D721Med (cell line): Measurements from ENCODE around the gene ABHD17B.

Experiments
- DNase-seq: peaks from one replicate; pipeline ENCODE4 v3.0.0; 2011; ENCODE audit warnings: low spot score; ENCODE audit not compliant: insufficient read length
- FAIRE-seq: peaks from 2 replicates; lab custom pipeline; 2011; peaks lifted over from hg19 to GRCh38; lab: Jason Lieb, UNC
- CTCF ChIP-seq: IDR thresholded peaks from 2 replicates; pipeline ENCODE4 v1.5.1; 2012; ENCODE audit warnings: mild to moderate bottlenecking, control low read depth; ENCODE audit not compliant: insufficient read depth; ENCODE audit errors: missing control alignments

Gene ABHD17B

DNA sequence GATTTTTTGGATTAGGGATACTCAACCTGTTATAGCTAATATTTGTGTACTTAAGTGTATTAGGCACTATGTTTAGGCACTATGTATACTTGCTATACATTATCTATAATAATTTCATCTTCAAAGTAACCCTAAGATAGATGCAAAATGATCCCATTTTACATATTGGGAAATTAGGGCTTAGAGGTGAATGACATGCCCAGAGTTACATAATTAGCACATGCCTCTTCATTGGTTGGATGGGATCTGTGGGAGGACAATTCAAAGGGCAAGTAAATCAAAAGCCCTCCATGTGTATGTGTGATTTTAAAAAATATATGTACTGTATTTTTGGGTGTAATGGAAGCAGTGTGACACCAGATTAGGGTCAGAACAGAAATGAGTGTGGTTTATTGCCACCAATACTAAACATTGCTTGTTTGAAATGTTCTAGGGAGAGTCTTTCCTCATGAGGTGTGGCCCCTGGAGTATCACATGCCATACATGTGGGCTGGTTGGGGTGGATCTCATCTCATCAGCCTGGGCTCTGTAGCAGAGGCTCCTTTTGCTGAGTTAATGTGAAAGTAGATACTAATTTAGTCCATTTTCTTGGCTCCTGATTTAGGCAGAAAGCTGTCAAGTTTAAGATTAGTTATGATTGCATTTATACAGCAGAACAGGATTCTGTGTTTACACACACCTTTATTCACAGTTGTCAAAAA is 6.0 kb upstream of the ABHD17B start:
- FAIRE-seq (no peak), DNase-seq (no peak)
- TF ChIP-seq CTCF: no peak

- DNase-seq (no peak), FAIRE-seq (no peak)
- no peak for TF ChIP-seq CTCF
Measured at GRCh38 chr9:71915495-71915894, 4.5 kb upstream of the ABHD17B start.

DNA sequence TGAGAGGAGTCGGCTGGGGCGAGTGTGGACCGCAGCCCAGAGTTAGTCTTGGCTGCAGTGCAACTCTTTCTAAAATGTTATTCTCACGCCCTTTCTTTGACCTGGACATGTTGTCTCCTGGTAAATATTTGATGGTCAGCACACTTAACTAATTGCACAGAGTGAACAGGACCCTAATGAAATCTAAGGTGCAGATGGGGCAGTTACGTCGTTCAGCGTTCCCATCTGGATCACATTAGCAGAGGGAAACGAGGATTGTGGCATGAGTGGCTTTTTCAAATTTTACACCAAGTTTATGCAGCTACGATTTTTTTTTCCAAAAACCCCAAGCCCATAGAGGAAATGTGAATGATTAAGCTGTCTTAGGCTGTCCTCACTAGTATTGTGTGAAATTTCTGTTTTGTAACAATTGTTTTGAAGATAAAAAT is 929 bp upstream of the ABHD17B start:
- FAIRE-seq (no peak), DNase-seq (no peak)
- TF ChIP-seq CTCF: no peak

GRCh38 chr9:71910650-71911060 is 338 bp downstream of the ABHD17B start:
- no peak for TF ChIP-seq CTCF
- DNase-seq (no peak), FAIRE-seq (no peak)

- DNase-seq (no peak), FAIRE-seq (no peak)
- no peak for TF ChIP-seq CTCF
Measured at GRCh38 chr9:71909887-71910649, 925 bp downstream of the ABHD17B start.

DNA sequence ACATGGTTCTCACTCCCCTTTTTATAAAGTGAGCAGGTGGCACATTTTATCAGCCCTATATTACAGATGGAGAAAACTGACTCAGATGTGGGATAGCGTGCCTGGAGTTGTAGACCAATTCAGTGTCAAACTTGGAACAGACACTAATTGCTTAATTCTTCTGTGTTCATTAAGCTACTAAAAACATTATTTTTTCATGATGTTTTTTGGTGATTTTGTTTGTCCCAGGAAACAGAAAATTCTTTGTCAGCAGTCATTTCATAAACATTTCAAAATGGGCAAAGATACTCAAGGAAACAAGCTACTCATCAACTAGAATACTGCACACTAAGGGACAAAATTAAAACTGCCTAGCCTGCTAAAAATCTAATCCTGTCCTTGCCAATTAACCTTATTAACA is 2.2 kb downstream of the ABHD17B start:
- FAIRE-seq (no peak), DNase-seq (no peak)
- no peak for TF ChIP-seq CTCF

DNA sequence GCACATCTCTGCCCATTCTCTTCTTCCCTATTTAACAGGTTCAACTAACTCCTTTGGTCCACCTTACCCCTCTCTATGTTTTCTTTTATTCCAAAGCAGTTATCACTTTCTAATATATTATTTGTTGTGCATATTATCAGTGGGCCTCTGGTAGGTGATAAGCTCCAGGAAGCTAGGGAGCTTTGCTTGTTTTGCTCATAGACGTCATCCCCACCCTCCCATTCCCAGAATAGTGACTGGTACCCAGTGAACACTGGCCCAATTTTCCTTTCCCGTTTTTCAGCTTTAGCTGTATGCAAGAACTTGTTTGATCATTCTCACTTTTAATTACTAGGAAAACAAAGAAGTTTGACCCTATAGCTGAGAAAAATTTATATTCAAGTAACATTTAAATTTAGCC is 6.9 kb downstream of the ABHD17B start:
- TF ChIP-seq CTCF: no peak
- no peak for DNase-seq
- no peak for FAIRE-seq
